HepG2 (cell line): ENCODE measurements around the gene GSPT1. TPM values are rescaled to one million over a fixed set of nuclear protein-coding genes. Genes with fewer than 3 reads are reported as not detected.
A peak's percentile ranks its signal among the peaks of the same experiment; 100 is the strongest.

Experiments
- ARID2 ChIP-seq: sonication (generic); formaldehyde crosslinking; IDR thresholded peaks from 2 replicates; pipeline ENCODE4 v1.8.1; 2022; ENCODE audit warnings: mild to moderate bottlenecking, missing genetic modification reagents, borderline replicate concordance
- CREM ChIP-seq, 2 experiments: sonication (generic) in 1 of 2; formaldehyde crosslinking in 1 of 2; IDR thresholded peaks; 2 replicates each; pipeline versions ENCODE4 v1.4.0 to v1.6.1; 2016 to 2020; ENCODE audit warnings: antibody characterized with exemption in 1 of 2, mild to moderate bottlenecking in 1 of 2, missing genetic modification reagents in 1 of 2
- FOXC1 ChIP-seq: sonication (generic); formaldehyde crosslinking; IDR thresholded peaks from 2 replicates; pipeline ENCODE4 v1.8.0; 2022; ENCODE audit warnings: mild to moderate bottlenecking, missing genetic modification reagents, borderline replicate concordance
- GABPA ChIP-seq, 2 experiments: IDR thresholded peaks; 2 replicates each; pipeline ENCODE4 v1.6.1; 2011 to 2016; ENCODE audit warnings: low read depth in 2 of 2, low read length in 1 of 2, missing biosample characterization in 1 of 2, missing genetic modification characterization in 1 of 2
- IKZF4 ChIP-seq: sonication (generic); formaldehyde crosslinking; IDR thresholded peaks from 2 replicates; pipeline ENCODE4 v1.5.1; 2020; ENCODE audit warnings: borderline replicate concordance, mild to moderate bottlenecking, low read depth, missing genetic modification reagents; ENCODE audit errors: not compliant biosample characterization
- JDP2 ChIP-seq: sonication (generic); formaldehyde crosslinking; IDR thresholded peaks from 2 replicates; pipeline ENCODE4 v1.8.1; 2022; ENCODE audit warnings: missing genetic modification reagents, borderline replicate concordance
- KLF16 ChIP-seq, 2 experiments: sonication (generic) in 1 of 2; formaldehyde crosslinking in 1 of 2; IDR thresholded peaks; 2 replicates each; pipeline versions ENCODE4 v1.6.1 to v1.8.0; 2016 to 2023; ENCODE audit warnings: missing genetic modification reagents in 2 of 2, missing compliant biosample characterization in 1 of 2
- NFE2 ChIP-seq: sonication (generic); formaldehyde crosslinking; IDR thresholded peaks from 2 replicates; pipeline ENCODE4 v1.4.0; 2020; ENCODE audit warnings: missing genetic modification reagents
- NRL ChIP-seq: sonication (generic); formaldehyde crosslinking; IDR thresholded peaks from 2 replicates; pipeline ENCODE4 v1.5.0; 2020; ENCODE audit warnings: missing genetic modification reagents, mild to moderate bottlenecking, moderate library complexity, borderline replicate concordance
- SIN3B ChIP-seq: fragments of 150-350 bp; IDR thresholded peaks from 2 replicates; pipeline ENCODE4 v1.6.1; 2014; ENCODE audit warnings: low read length
- SP5 ChIP-seq: IDR thresholded peaks from 2 replicates; pipeline ENCODE4 v1.6.1; 2016; ENCODE audit warnings: low read depth, borderline replicate concordance
- TGIF2 ChIP-seq: IDR thresholded peaks from 2 replicates; pipeline ENCODE4 v1.6.1; 2016; ENCODE audit warnings: control low read depth, missing compliant biosample characterization
- TOE1 ChIP-seq: sonication (generic); formaldehyde crosslinking; IDR thresholded peaks from 2 replicates; pipeline ENCODE4 v1.4.0; 2020; ENCODE audit warnings: mild to moderate bottlenecking, missing genetic modification reagents
- ZNF225 ChIP-seq: sonication (generic); formaldehyde crosslinking; IDR thresholded peaks from 2 replicates; pipeline ENCODE4 v1.4.0; 2020; ENCODE audit warnings: mild to moderate bottlenecking, missing genetic modification reagents
- ZNF337 ChIP-seq: sonication (generic); formaldehyde crosslinking; IDR thresholded peaks from 2 replicates; pipeline ENCODE4 v1.5.1; 2020; ENCODE audit warnings: missing genetic modification reagents, low read depth, mild to moderate bottlenecking, borderline replicate concordance
- ZNF33A ChIP-seq: sonication (generic); formaldehyde crosslinking; IDR thresholded peaks from 2 replicates; pipeline ENCODE4 v1.5.1; 2020; ENCODE audit warnings: missing genetic modification reagents, mild to moderate bottlenecking, moderate library complexity, borderline replicate concordance
- ZNF451 ChIP-seq: sonication (generic); formaldehyde crosslinking; IDR thresholded peaks from 2 replicates; pipeline ENCODE4 v1.5.0; 2020; ENCODE audit warnings: mild to moderate bottlenecking, missing genetic modification reagents
- ZNF639 ChIP-seq: conservative IDR thresholded peaks from 2 replicates; pipeline ENCODE4 v1.6.1; 2018; ENCODE audit warnings: missing genetic modification reagents
- ZNF652 ChIP-seq: IDR thresholded peaks from 2 replicates; pipeline ENCODE4 v1.6.1; 2016; ENCODE audit warnings: low read depth, borderline replicate concordance
- ZNF781 ChIP-seq: sonication (generic); formaldehyde crosslinking; IDR thresholded peaks from 2 replicates; pipeline ENCODE4 v1.5.1; 2020; ENCODE audit warnings: borderline replicate concordance, mild to moderate bottlenecking, missing genetic modification reagents; ENCODE audit errors: not compliant biosample characterization
- polyA plus RNA-seq, 8 experiments: library from polyadenylated mRNA; depleted of rRNA in 3 of 8; stranded (reverse) in 7 of 8; unstranded in 1 of 8; fragments of >200 nt; fragmentation: Illumina TruSeq in 4 of 8; extraction: Trizol in 4 of 8; gene quantifications; 2 replicates each; pipeline versions ENCODE4 v1.2.1 to v1.2.3, GENCODE V29; 2011 to 2016; ENCODE audit warnings: low read depth in 4 of 8, missing spikeins in 1 of 8, mixed read lengths in 1 of 8; ENCODE audit not compliant: insufficient read depth in 1 of 8
- total RNA-seq, 5 experiments: library from RNA; depleted of rRNA; stranded (reverse); fragments of >200 nt; fragmentation: Illumina TruSeq; extraction: Trizol; gene quantifications; 2 replicates each; pipeline ENCODE4 v1.2.3, GENCODE V29; 2016; ENCODE audit warnings: low read depth in 1 of 5
- TF ChIP-seq, protein P1 (sequence below): sonication (generic); formaldehyde crosslinking; IDR thresholded peaks from 2 replicates; pipeline ENCODE4 v1.5.0; 2020; ENCODE audit warnings: mild to moderate bottlenecking, missing genetic modification reagents, borderline replicate concordance
- TF ChIP-seq, protein P2 (sequence below): sonication (generic); formaldehyde crosslinking; conservative IDR thresholded peaks from 2 replicates; pipeline ENCODE4 v1.8.0; 2022; ENCODE audit warnings: mild to moderate bottlenecking, moderate library complexity, missing genetic modification reagents

GSPT1 gene
- total and polyA plus RNA-seq, 2 of the 13 experiments (the other 11 are each of a cell fraction or from before 2014, with no cell fraction given) = 120 to 316 TPM

GRCh38 chr16:11915644-11916523 lies at the start of gene GSPT1 (continued):
- TF ChIP-seq ARID2 (CRISPR knock-in tag) (peak; percentile 92; the same call in 1 of the 2 replicates), FOXC1 (CRISPR knock-in tag) (peak; percentile 98), ZNF781 (CRISPR knock-in tag) (peak; percentile 87), GABPA (IDR thresholded peaks at IDR 0.05; ENCODE audit: low read depth, low read length) (peak; percentile 79), GABPA (CRISPR knock-in tag; IDR thresholded peaks at IDR 0.05; ENCODE audit: low read depth) (peak; percentile 95), SP5 (CRISPR knock-in tag) (peak; percentile 92; the same call in 1 of the 2 replicates), ZNF639 (CRISPR knock-in tag) (peak; percentile 96), ZNF652 (CRISPR knock-in tag) (no peak), ZNF225 (peak; percentile 96; the same call in 1 of the 2 replicates), KLF16 (CRISPR knock-in tag; IDR thresholded peaks at IDR 0.05) (peak; percentile 89 to 100; a peak in 3 of 4 replicates), JDP2 (CRISPR knock-in tag) (peak; percentile 50; the same call in 1 of the 2 replicates), IKZF4 (CRISPR knock-in tag) (no peak), SIN3B (0 out of 2 replicates have a peak, but pooled peaks have one; percentile 48), NFE2 (no peak; the same call in 1 of the 2 replicates), ZNF451 (CRISPR knock-in tag) (peak; percentile 76; the same call in 1 of the 2 replicates), TOE1 (CRISPR knock-in tag) (no peak; the same call in 1 of the 2 replicates), CREM (IDR thresholded peaks at IDR 0.05) (peak; percentile 99), CREM (CRISPR knock-in tag; IDR thresholded peaks at IDR 0.05) (0 out of 2 replicates have a peak, but pooled peaks have one; percentile 6), NRL (CRISPR knock-in tag) (peak; percentile 91; the same call in 1 of the 2 replicates), ZNF337 (CRISPR knock-in tag) (no peak; the same call in 1 of the 2 replicates), ZNF33A (CRISPR knock-in tag) (no peak; the same call in 1 of the 2 replicates), TGIF2 (peak; percentile 98)
- TF ChIP-seq, protein P1, sequence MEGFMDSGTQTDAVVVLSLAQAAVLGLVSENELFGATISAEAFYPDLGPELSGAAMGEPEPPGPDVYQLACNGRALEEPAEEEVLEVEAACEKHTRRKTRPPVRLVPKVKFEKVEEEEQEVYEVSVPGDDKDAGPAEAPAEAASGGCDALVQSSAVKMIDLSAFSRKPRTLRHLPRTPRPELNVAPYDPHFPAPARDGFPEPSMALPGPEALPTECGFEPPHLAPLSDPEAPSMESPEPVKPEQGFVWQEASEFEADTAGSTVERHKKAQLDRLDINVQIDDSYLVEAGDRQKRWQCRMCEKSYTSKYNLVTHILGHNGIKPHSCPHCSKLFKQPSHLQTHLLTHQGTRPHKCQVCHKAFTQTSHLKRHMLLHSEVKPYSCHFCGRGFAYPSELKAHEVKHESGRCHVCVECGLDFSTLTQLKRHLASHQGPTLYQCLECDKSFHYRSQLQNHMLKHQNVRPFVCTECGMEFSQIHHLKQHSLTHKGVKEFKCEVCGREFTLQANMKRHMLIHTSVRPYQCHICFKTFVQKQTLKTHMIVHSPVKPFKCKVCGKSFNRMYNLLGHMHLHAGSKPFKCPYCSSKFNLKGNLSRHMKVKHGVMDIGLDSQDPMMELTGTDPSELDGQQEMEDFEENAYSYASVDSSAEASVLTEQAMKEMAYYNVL = peak; percentile 85; the same call in 1 of the 2 replicates
- TF ChIP-seq, protein P2, sequence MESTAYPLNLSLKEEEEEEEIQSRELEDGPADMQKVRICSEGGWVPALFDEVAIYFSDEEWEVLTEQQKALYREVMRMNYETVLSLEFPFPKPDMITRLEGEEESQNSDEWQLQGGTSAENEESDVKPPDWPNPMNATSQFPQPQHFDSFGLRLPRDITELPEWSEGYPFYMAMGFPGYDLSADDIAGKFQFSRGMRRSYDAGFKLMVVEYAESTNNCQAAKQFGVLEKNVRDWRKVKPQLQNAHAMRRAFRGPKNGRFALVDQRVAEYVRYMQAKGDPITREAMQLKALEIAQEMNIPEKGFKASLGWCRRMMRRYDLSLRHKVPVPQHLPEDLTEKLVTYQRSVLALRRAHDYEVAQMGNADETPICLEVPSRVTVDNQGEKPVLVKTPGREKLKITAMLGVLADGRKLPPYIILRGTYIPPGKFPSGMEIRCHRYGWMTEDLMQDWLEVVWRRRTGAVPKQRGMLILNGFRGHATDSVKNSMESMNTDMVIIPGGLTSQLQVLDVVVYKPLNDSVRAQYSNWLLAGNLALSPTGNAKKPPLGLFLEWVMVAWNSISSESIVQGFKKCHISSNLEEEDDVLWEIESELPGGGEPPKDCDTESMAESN = peak; percentile 80
